HG03280 (cell line): ENCODE data around the gene NOC4L.
"Not testable (repeated sequence)": the region's sequence is repeated elsewhere in the genome, so short reads cannot be mapped to it uniquely, and the experiment has no call there.

ENCODE experiments used
- ATAC-seq: cut with Tn5 transposase; IDR thresholded peaks from one replicate; pipeline ENCODE4 v1.9.1; 2021; ENCODE audit warnings: mild to moderate bottlenecking, moderate library complexity; ENCODE audit not compliant: unreplicated experiment

Gene NOC4L

DNA sequence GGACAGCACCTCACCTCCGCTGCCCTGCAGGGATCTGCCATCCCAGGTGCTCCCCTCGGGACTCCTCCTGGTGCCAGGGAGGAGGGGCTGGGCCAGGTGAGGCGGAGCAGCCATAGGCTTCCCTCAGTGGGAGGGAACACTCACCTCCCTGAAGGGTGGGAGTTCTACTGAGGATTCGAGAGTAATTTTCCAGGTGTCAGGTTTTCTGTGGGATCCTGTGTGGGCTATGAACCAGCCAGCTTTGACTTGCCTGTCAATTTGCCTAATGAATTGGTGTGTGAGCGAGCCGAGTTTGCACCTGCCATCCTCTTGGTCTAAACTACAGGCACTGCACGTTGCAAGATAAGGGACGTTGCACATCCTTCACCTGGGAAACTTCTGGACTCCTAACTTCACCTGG is 50.3 kb downstream of the NOC4L start:
- ATAC-seq, result no peak

DNA sequence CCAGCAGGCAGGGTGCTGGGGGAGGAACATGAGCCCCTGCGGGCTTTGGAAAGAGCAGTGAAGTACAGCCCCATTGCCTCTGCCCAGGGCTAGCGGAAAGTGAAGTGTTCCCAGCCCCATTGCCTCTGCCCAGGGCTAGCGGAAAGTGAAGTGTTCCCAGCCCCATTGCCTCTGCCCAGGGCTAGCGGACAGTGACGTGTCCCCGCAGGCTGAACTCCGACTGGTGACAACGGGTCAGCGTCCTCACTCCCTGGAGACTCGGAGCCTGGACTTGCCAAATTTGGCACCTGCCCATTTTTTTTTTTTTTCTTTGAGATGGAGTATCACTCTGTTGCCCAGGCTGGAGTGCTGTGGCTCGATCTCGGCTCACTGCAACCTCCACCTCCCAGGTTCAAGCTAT is 51.0 kb downstream of the NOC4L start:
- not testable (repeated sequence) for ATAC-seq

DNA sequence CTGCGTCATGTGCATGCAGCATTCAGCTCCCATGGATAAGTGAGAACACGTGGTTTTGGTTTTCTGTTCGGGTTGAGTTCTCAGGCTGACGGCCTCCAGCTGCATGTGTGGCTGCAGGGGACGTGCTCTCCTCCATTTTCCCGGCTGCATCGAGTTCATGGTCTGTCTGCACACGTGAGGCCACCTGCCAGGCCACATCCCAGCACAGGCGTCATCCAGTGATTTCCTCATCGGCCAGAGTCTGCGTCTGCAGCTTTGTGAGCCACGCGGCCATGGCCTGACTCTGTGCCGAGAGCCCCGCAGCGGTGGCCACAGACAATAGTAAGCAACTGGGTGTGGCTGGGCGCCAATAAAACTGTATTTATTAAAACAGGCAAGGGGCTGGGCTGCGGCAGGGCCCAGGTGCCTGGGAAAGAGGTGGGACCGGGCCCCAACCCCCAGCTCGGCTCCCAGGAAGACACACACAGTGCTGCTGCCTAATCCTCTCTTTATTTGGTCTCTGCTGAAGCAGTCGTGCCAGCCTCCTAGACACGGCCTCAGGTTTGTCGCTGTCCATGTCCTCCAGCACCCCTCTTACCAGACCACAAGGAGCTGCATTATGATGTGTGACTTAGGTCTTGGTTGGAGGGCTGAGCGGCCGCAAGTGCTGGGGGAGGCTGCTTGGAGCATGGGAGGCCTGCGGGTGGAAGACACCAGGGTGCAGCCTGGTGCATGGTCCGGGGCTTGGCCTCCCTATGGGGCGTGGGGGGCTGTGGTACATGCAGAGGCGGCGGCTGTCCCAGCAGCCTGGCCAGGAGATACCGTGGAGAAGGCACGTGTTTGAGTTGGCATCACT is 52.0 kb downstream of the NOC4L start:
- ATAC-seq, result no peak

DNA sequence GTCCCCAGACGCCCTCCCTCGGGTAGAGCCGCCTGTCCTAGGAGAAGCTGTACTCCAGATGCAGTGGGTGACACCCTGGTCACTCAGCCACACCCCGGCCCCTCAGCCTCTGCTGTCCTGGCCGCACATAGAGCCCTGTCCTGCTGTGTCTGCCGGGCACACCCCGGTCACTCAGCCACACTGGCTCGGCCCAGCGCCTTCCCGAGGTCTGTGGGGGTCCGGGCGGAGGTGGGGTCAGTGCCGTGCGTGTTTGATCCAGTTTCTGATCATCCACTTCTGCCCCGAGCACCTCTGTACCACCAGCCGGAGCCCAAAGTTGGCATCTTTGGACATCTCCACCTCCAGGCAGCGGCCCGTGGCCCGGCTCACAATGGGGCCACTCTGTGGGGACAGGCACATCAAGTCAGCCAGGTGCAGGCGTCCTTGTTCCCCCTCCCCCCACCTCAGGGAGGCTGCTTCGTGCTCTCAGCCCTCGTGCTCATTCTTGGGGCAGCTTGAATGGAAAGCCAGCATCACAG is 52.7 kb downstream of the NOC4L start:
- no peak for ATAC-seq

DNA sequence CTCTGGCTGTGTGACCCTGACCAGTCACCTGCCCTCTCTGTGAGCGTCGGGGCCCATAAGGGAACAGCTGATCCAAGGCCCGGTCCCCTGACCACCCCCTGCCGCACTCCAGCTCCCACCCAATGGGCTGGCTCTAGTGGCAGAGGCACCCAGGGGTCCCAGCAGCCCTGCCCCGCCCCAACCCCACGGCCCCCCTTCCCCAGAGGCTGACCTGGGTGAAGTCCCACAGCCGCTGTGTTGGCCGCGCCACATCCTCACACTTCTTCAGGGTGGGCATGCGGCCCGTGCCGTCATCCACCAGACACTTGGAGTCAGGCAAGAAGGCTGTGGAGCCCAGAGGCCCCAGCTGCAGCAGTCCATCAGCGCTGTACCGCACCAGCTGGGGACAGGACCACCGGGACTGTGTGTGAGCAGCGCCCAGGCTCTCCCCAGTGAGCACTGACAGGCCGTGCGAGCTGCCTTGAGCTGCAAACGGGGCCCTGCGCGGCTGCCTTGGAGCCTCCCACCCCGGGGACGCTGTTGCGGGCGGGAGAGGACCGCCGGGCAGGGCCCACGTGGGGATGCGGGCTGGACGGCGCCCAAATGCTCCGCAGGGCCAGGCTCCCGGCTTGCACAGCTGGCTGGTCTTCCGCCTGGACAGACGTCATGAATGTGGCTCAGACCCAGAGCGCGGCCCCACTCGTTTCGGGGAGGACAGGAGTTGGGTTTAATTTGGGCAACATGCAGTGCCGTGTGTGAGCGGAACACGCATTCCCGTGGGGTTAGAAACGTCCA is 53.5 kb downstream of the NOC4L start:
- ATAC-seq, result no peak

DNA sequence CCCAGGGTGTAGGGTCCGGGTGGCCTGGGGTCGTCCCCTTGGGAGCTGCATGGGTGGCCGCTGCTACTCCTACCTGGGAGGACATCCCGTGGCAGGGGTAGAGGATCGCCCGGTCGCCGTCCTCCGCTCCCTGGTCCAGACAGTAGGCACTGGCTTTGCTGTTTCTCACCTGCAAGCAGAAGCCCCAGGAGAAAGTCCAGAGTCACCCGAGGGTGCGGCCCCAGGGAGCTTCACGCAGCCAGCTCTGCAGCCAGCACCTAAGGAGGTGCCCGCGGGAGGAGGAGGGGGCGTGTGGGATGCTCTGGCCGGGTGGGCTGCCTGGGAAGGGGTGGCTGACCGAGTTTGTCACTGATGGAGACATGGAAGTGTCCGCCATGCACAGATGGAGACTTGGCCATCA is 54.8 kb downstream of the NOC4L start:
- no peak for ATAC-seq

DNA sequence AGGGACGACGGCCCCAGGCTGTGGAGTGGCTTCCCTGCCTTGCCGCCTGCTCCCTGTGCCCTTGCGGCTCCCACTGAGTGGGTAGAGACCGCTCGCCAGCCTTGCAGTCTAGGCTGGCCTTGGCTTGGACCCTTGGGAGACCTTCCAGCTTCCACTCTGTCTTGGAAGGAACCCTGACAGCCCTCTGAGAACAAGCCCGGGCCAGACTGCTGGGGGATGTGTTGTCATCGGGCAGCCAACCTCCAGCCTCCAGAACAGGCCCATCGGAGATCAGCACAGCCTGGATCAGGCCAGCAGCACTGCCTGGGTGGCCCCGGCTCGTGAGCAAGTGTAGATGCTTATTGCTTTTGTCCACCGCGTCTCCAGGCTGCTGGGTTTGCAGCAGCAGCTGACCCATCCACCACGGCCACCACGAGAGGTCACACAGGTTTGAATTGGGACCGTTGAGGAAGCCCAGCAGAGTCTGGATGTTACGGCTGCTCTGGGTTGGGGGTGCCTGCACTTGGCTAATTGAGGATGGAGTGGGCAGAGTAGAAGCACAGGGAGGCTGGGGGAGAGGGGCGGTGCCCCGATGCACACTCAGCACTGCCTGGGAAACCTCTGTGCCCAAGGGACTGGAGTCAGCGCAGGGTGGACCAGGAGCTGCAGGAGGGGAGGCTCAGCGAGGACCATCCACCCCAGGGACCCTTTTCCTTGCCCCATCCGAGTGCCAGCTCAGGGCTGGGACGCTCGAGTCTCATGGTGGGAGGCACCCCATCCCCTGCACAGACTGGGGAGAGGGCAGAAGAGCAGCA is 55.5 kb downstream of the NOC4L start:
- no peak for ATAC-seq

DNA sequence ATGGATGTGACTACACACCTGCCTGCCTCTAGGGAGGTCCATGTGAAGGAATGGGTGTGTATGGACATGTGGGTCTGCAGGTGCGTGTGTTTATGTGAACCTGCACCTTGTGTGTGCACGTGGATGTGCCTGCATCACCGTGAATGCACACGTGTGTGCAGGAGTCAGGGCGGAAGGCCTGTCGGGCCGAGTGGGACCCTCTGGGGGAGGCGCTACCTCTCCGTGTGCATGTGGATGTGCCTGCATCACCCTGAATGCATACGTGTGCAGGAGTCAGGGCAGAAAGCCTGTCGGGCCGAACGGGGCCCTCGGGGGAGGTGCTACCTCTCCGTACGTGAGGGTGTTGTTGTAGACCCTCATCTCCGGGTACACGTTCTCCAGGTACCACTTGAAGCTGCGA is 56.5 kb downstream of the NOC4L start:
- no peak for ATAC-seq

DNA sequence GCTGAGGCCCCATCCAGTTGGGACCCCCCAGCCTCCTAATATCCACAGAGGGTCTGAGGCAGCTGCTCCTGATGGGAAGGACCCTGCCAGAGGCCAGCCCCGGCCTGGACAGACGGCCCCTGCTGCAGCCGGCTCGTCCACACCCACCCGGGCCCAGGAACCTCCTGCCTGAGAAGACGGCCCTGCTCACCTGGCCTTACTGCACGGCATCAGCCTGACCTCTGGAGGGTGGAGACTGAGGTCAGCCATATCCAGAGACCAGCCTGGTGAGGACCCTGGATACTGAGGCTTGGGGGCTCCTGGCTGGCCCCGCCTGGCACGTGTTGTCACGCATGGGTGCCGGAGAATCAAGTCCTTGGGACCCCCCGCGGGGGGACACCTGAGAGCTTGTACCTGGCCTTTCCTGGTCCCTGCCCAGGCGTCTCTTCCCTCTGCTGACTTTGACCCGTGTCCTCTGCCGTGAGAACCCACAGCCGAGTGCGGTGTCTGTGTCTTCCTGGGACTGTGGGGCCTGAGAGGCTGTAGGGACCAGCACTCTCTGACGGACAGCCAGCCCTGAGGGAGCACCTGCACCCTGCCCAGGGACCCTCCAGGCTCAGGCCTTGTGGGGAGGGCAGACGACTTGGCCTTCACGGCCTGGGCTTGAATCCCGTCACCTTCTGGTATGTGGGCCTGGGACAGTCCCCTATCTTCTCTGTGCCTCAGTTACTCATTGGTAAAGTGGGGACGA is 57.3 kb downstream of the NOC4L start:
- ATAC-seq, result no peak
